Measurements from ENCODE around the gene PRR20E. TPM values are rescaled to one million over a fixed set of nuclear protein-coding genes. Genes with fewer than 3 reads are reported as not detected.
"Not testable (repeated sequence)": the region's sequence is repeated elsewhere in the genome, so short reads cannot be mapped to it uniquely, and the experiment has no call there.

The PRR20E gene
- total RNA-seq, 1 experiment from 2014 or later: not detected

- H3K4me3 ChIP-seq (ENCODE audit: low read length); DNase-seq; CTCF ChIA-PET; H4K20me1 ChIP-seq (ENCODE audit: low read length); H3K9me3 ChIP-seq (ENCODE audit: low read length); ATAC-seq; H3K9me2 ChIP-seq (replicated peaks; ENCODE audit: low read length); H3F3A ChIP-seq (ENCODE audit: low read length, unreplicated experiment); H3K4me2 ChIP-seq (ENCODE audit: low read length); intact Hi-C loops (cut with micrococcal nuclease); H2AFZ ChIP-seq (ENCODE audit: low read length); H3K36me3 ChIP-seq (ENCODE audit: low read depth, low read length); H3K9ac ChIP-seq (ENCODE audit: low read length); H3K27me3 ChIP-seq (ENCODE audit: low read length); H3K27ac ChIP-seq (ENCODE audit: low read length); BruUV-seq (replicated peaks); POLR2A ChIA-PET (ENCODE audit: unreplicated experiment); H3K4me1 ChIP-seq (ENCODE audit: insufficient read depth, low read length); H3K79me2 ChIP-seq (ENCODE audit: low read length): not testable (repeated sequence)
These were observed 19.8 kb upstream of the PRR20E start, which contains the start of gene PRR20B for GRCh38 chr13:57147188-57147587. Gene PRR20B (plus strand): TSS chr13:57147488. CDS start chr13:57147875, 387 bp downstream.

DNA sequence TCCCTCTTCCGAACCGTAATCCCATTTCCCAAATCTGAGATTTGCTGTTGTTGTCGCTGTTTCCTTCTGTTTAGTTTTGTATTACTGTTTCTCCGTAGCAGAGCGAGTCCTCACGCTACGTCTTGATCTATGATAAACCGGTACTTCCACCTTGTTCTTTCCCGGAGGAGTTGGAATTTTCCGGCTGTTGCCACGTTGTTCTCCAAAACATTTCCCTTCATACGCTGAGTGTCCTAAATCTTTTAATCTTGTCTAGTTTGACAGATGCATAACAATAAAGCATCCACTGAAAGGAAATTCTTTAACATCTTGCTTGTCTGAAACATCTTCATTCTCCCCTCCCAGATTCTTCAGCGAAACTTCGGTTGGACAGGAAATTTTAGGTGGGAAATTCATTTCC lies 18.9 kb upstream of the PRR20E start:
- intact Hi-C loops (cut with micrococcal nuclease): not testable (repeated sequence)

DNA sequence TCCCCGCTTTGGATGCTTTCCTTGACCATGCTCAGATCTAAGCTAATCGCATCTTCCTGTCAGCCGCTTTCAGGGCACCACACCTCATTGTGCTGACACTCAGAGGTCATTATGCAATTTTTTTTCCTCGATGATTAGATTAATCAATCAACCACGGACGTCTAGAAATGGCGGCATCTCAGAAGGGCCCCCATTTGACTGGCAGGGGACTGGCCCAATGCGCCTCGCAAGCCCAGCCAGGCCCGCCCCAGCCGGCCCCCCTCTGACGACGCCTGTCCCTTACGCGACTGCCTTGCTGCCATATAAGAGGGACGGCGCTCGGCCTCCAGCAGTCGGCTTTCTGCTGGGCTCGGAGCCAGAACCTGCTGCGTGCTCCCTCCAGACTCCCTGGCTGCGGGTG lies 13.2 kb upstream of the PRR20E start, which contains the start of gene PRR20C:
Gene PRR20C, plus strand, starts transcription at position 301 of the 400 bp plus-strand sequence. CDS start 387 bp downstream, outside the sequence.
- H3K9ac ChIP-seq (ENCODE audit: low read length); POLR2A ChIA-PET (ENCODE audit: unreplicated experiment); H4K20me1 ChIP-seq (ENCODE audit: low read length); H3K4me3 ChIP-seq (ENCODE audit: low read length); DNase-seq; H3K27ac ChIP-seq (ENCODE audit: low read length); H3K9me3 ChIP-seq (ENCODE audit: low read length); H3K36me3 ChIP-seq (ENCODE audit: low read depth, low read length); H3K4me2 ChIP-seq (ENCODE audit: low read length); H3K9me2 ChIP-seq (replicated peaks; ENCODE audit: low read length); H2AFZ ChIP-seq (ENCODE audit: low read length); intact Hi-C loops (cut with micrococcal nuclease); H3F3A ChIP-seq (ENCODE audit: low read length, unreplicated experiment); ATAC-seq; H3K79me2 ChIP-seq (ENCODE audit: low read length); H3K27me3 ChIP-seq (ENCODE audit: low read length); BruUV-seq (replicated peaks); H3K4me1 ChIP-seq (ENCODE audit: insufficient read depth, low read length); CTCF ChIA-PET: not testable (repeated sequence)

More for the DNA sequence above, 18.9 kb upstream of the PRR20E start:
- H3F3A ChIP-seq (ENCODE audit: low read length, unreplicated experiment); ATAC-seq; DNase-seq; H3K27ac ChIP-seq (ENCODE audit: low read length); H2AFZ ChIP-seq (ENCODE audit: low read length); H3K9ac ChIP-seq (ENCODE audit: low read length); H3K36me3 ChIP-seq (ENCODE audit: low read depth, low read length); H4K20me1 ChIP-seq (ENCODE audit: low read length); H3K9me2 ChIP-seq (replicated peaks; ENCODE audit: low read length); H3K4me3 ChIP-seq (ENCODE audit: low read length); POLR2A ChIA-PET (ENCODE audit: unreplicated experiment); H3K27me3 ChIP-seq (ENCODE audit: low read length); H3K9me3 ChIP-seq (ENCODE audit: low read length); H3K4me2 ChIP-seq (ENCODE audit: low read length); H3K4me1 ChIP-seq (ENCODE audit: insufficient read depth, low read length); H3K79me2 ChIP-seq (ENCODE audit: low read length); BruUV-seq (replicated peaks); CTCF ChIA-PET: not testable (repeated sequence)

DNA sequence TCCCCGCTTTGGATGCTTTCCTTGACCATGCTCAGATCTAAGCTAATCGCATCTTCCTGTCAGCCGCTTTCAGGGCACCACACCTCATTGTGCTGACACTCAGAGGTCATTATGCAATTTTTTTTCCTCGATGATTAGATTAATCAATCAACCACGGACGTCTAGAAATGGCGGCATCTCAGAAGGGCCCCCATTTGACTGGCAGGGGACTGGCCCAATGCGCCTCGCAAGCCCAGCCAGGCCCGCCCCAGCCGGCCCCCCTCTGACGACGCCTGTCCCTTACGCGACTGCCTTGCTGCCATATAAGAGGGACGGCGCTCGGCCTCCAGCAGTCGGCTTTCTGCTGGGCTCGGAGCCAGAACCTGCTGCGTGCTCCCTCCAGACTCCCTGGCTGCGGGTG lies 6.7 kb upstream of the PRR20E start, which contains the start of gene PRR20D:
Gene PRR20D, plus strand, starts transcription at position 301 of the 400 bp plus-strand sequence. CDS start 387 bp downstream, outside the sequence.
- POLR2A ChIA-PET (ENCODE audit: unreplicated experiment); H3K9me2 ChIP-seq (replicated peaks; ENCODE audit: low read length); H3K27me3 ChIP-seq (ENCODE audit: low read length); H3K9ac ChIP-seq (ENCODE audit: low read length); intact Hi-C loops (cut with micrococcal nuclease); H3K4me2 ChIP-seq (ENCODE audit: low read length); CTCF ChIA-PET; H2AFZ ChIP-seq (ENCODE audit: low read length); H3K4me1 ChIP-seq (ENCODE audit: insufficient read depth, low read length); ATAC-seq; H3K36me3 ChIP-seq (ENCODE audit: low read depth, low read length); H3K79me2 ChIP-seq (ENCODE audit: low read length); H3K9me3 ChIP-seq (ENCODE audit: low read length); H3K4me3 ChIP-seq (ENCODE audit: low read length); H3K27ac ChIP-seq (ENCODE audit: low read length); H3F3A ChIP-seq (ENCODE audit: low read length, unreplicated experiment); H4K20me1 ChIP-seq (ENCODE audit: low read length); BruUV-seq (replicated peaks); DNase-seq: not testable (repeated sequence)

GRCh38 chr13:57191667-57192066 lies 24.7 kb downstream of the PRR20E start:
- ATAC-seq (no peak), DNase-seq (no peak)
- POLR2A ChIA-PET (ENCODE audit: unreplicated experiment): no interaction called here
- H3K4me2 ChIP-seq (ENCODE audit: low read length): no peak overlapping the region
- no peaks in the 10 kb centered on the region for H3K9me2 ChIP-seq (replicated peaks; ENCODE audit: low read length)
- H3F3A ChIP-seq (ENCODE audit: low read length, unreplicated experiment): no peaks in the 10 kb centered on the region
- no peak overlapping the region for H3K9ac ChIP-seq (ENCODE audit: low read length)
- no peaks in the 10 kb centered on the region for H4K20me1 ChIP-seq (ENCODE audit: low read length)
- no peaks in the 10 kb centered on the region for H3K9me3 ChIP-seq (ENCODE audit: low read length)
- H2AFZ ChIP-seq (ENCODE audit: low read length): no peak overlapping the region
- no TSS peak for BruUV-seq (replicated peaks)
- no peaks in the 10 kb centered on the region for H3K36me3 ChIP-seq (ENCODE audit: low read depth, low read length)
- no peaks in the 10 kb centered on the region for H3K27me3 ChIP-seq (ENCODE audit: low read length)
- intact Hi-C loops (cut with micrococcal nuclease): no loop called here
- no peaks in the 10 kb centered on the region for H3K79me2 ChIP-seq (ENCODE audit: low read length)
- H3K4me3 ChIP-seq (ENCODE audit: low read length): no peak overlapping the region
- no peak overlapping the region for H3K27ac ChIP-seq (ENCODE audit: low read length)
- H3K4me1 ChIP-seq (ENCODE audit: insufficient read depth, low read length): no peaks in the 10 kb centered on the region
- TF ChIP-seq EZH2 (IDR thresholded peaks at IDR 0.05; ENCODE audit: low read length, unreplicated experiment) (no peak), EZH2phosphoT487 (IDR thresholded peaks at IDR 0.05; ENCODE audit: borderline replicate concordance, low read length) (no peak), CTCF (conservative IDR thresholded peaks at IDR 0.05; ENCODE audit: low read depth, low read length) (no peak)
- CTCF ChIA-PET: no interaction called here
